Measurements from ENCODE around the gene ADD2.
"Not testable (repeated sequence)": the region's sequence is repeated elsewhere in the genome, so short reads cannot be mapped to it uniquely, and the experiment has no call there.

ADD2 gene

DNA sequence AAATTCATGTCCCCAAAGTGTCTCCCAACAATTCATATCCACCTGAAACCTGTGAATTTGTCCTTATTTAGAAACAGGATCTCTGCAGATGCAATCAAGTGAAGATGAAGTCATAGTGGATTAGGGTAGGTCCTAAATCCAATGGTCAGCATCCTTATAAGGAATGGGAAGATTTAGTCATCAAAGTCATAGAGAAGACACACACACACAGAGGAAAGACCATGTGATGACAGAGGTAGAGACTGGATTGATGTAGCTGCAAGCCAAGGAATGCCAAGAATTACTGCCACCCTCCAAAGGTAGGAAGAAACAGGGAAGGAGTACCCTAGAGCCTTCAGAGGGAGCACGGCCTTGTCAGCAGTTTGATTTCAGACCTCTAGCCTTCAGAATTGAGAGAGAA lies 17.7 kb downstream of the ADD2 start:
- Mint-ChIP-seq H3K4me3 (no peak overlapping the region), H3K4me1 (ENCODE audit: low read depth) (no peaks in the 10 kb centered on the region), H3K9me3 (peaks cover 3% of the 10 kb centered on the region), H3K27ac (no peak overlapping the region), H3K36me3 (ENCODE audit: low read depth) (peaks cover 2% of the 10 kb centered on the region), H3K27me3 (ENCODE audit: low read depth) (peaks cover 3% of the 10 kb centered on the region)

DNA sequence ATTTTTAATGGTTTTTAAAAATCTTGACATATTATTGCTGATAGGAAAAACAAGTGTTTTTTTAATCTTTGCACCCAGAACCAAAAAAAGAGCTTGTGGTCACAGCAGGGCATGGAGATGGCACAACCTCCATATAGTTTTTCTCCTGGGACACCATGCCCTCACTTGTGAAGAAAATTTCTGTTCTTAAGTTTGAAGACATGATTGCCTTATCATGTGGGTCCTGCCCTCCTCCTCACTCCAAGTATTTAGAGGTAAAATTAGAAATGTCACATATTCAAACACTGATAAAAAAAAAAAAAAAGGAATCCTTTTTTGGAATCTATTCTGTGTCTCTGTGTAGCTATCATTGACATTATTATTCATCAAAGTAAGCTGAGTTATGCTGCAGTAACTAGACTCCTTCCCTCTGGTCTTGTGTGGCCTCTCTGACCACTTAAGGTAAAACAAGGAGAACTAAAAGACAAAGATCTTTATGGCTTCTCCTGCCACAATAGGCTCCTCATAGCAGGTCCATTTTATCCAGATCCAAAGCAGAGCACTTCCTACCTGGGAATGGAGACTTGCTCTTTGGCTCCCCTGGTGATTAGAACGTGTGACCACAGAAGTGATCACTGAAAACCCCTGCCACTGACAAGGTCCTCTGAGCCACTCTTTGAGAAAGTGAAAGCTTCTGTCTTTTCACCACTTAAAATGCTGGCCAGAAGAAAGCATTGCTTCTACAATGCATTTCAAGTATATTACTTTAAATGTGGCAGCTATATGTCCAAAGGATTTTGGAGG lies 19.8 kb downstream of the ADD2 start:
- Mint-ChIP-seq H3K27me3 (ENCODE audit: low read depth) (peaks cover 8% of the 10 kb centered on the region), H3K36me3 (ENCODE audit: low read depth) (peaks cover 2% of the 10 kb centered on the region), H3K9me3 (peaks cover 3% of the 10 kb centered on the region), H3K4me3 (no peak overlapping the region), H3K27ac (no peak overlapping the region), H3K4me1 (ENCODE audit: low read depth) (no peaks in the 10 kb centered on the region)

- Mint-ChIP-seq H3K36me3 (ENCODE audit: low read depth) (peaks cover 2% of the 10 kb centered on the region), H3K4me3 (no peak overlapping the region), H3K4me1 (ENCODE audit: low read depth) (no peaks in the 10 kb centered on the region), H3K9me3 (peaks cover 3% of the 10 kb centered on the region), H3K27ac (no peak overlapping the region), H3K27me3 (ENCODE audit: low read depth) (peaks cover 8% of the 10 kb centered on the region)
These were observed 20.7 kb downstream of the ADD2 start for GRCh38 chr2:70747284-70747683.

GRCh38 chr2:70746094-70746974 lies 21.7 kb downstream of the ADD2 start:
- Mint-ChIP-seq H3K4me3 (no peak overlapping the region), H3K9me3 (peaks cover 3% of the 10 kb centered on the region), H3K27me3 (ENCODE audit: low read depth) (peaks cover 8% of the 10 kb centered on the region), H3K36me3 (ENCODE audit: low read depth) (peaks cover 2% of the 10 kb centered on the region), H3K4me1 (ENCODE audit: low read depth) (no peaks in the 10 kb centered on the region), H3K27ac (no peak overlapping the region)

DNA sequence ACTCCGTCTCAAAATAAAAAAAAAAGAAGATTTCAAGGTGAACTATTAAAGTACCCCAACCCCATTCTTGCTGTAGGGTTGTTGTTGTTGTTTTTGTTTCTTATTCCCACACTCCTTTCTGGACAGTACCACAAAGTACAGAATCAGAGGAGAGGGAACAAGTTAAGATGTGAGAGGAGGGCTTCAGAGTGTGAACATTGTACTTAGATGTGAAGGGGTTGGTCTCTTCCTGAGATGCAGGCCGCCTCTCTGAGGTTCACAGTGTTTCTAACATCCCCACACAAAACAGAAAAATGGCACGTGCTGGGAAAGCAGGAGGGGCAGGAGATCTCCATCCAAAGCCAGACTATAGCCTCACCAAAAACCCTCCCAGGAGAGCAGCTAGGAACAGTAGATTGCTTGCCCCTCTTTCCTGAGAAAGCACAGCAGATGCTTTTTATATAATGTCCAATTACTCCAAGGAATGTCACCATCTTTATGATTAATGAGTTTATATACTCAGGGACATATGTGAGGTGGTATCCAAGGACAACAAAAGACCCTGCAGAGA lies 22.6 kb downstream of the ADD2 start:
- Mint-ChIP-seq H3K36me3 (ENCODE audit: low read depth) (peaks cover 2% of the 10 kb centered on the region), H3K27ac (no peak overlapping the region), H3K4me3 (no peak overlapping the region), H3K27me3 (ENCODE audit: low read depth) (peaks cover 8% of the 10 kb centered on the region), H3K4me1 (ENCODE audit: low read depth) (no peaks in the 10 kb centered on the region), H3K9me3 (peaks cover 3% of the 10 kb centered on the region)

GRCh38 chr2:70744397-70744796 lies 23.6 kb downstream of the ADD2 start:
- Mint-ChIP-seq H3K4me1 (ENCODE audit: low read depth) (no peaks in the 10 kb centered on the region), H3K27ac (no peak overlapping the region), H3K27me3 (ENCODE audit: low read depth) (peaks cover 4% of the 10 kb centered on the region), H3K4me3 (no peak overlapping the region), H3K9me3 (peaks cover 6% of the 10 kb centered on the region), H3K36me3 (ENCODE audit: low read depth) (peaks cover 2% of the 10 kb centered on the region)

- no peak overlapping the region for H3K4me3 Mint-ChIP-seq
- H3K4me1 Mint-ChIP-seq (ENCODE audit: low read depth): no peaks in the 10 kb centered on the region
- H3K9me3 Mint-ChIP-seq: peaks cover 6% of the 10 kb centered on the region
- H3K27ac Mint-ChIP-seq: no peak overlapping the region
- peaks cover 2% of the 10 kb centered on the region for H3K36me3 Mint-ChIP-seq (ENCODE audit: low read depth)
- H3K27me3 Mint-ChIP-seq (ENCODE audit: low read depth): peaks cover 4% of the 10 kb centered on the region
These were observed 24.3 kb downstream of the ADD2 start for GRCh38 chr2:70743677-70744076.

GRCh38 chr2:70743068-70743467 lies 24.9 kb downstream of the ADD2 start:
- Mint-ChIP-seq H3K27ac (no peak overlapping the region), H3K27me3 (ENCODE audit: low read depth) (peaks cover 4% of the 10 kb centered on the region), H3K4me3 (no peak overlapping the region), H3K36me3 (ENCODE audit: low read depth) (peaks cover 2% of the 10 kb centered on the region), H3K4me1 (ENCODE audit: low read depth) (no peaks in the 10 kb centered on the region), H3K9me3 (peaks cover 6% of the 10 kb centered on the region)

DNA sequence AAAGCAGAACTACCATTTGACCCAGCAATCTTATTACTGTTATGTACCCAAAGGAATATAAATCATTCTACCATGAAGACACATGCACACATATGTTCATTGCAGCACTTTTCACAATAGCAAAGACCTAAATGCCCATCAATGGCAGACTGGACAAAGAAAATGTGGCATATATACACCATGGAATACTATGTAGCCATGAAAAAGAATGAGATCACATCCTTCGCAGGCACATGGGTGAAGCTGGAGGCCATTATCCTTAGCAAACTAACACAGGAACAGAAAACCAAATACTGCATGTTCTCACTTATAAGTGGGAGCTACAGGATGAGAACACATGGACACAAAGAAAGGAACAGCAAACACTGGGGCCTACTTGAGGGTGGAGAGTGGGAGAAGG lies 28.5 kb downstream of the ADD2 start:
- not testable (repeated sequence) for H3K36me3 Mint-ChIP-seq (ENCODE audit: low read depth); H3K27ac Mint-ChIP-seq; H3K4me1 Mint-ChIP-seq (ENCODE audit: low read depth); H3K9me3 Mint-ChIP-seq; H3K4me3 Mint-ChIP-seq; H3K27me3 Mint-ChIP-seq (ENCODE audit: low read depth)

DNA sequence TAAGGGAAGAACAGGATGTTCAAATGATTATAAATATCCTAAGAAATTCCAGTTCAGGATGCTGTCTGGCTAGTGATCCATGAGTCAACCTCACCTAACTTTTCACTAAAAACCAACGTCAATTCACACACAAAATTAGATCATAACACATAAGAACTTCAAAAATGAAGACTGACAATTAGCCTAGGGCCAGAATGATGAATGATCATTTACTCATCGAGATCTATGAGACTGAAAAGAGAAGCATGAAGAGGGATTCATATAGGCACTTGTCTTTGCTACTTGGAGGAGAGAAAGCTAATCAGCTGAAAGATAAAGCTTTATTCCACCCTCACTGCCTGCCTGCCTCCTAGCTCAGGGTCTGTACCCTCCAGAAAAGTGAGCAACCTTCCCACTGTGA lies 29.8 kb downstream of the ADD2 start:
- no peak overlapping the region for H3K27ac Mint-ChIP-seq
- H3K36me3 Mint-ChIP-seq (ENCODE audit: low read depth): peaks cover 2% of the 10 kb centered on the region
- H3K4me1 Mint-ChIP-seq (ENCODE audit: low read depth): no peaks in the 10 kb centered on the region
- H3K9me3 Mint-ChIP-seq: peaks cover 6% of the 10 kb centered on the region
- H3K4me3 Mint-ChIP-seq: no peak overlapping the region
- peaks cover 2% of the 10 kb centered on the region for H3K27me3 Mint-ChIP-seq (ENCODE audit: low read depth)

DNA sequence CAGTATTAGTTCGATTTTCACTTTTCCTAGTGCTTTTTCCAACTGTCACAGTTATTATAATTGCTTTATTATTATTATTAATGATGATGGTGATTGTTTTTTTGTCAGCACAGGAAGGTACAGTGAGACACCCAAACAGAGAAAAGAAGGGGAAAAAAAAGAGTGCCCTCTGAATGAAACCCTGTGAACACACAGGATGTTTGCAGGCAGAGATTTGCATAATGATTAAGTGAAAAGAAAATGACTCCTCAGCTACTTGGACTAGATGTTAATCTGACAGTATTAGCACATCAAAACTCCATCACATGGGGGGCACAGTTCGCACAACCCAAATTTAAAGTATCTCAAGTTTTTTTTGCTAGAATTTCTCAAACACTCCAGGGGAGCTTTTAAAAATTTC lies 32.9 kb downstream of the ADD2 start:
- Mint-ChIP-seq H3K36me3 (ENCODE audit: low read depth) (peaks cover 2% of the 10 kb centered on the region), H3K9me3 (peaks cover 6% of the 10 kb centered on the region), H3K27ac (no peak overlapping the region), H3K27me3 (ENCODE audit: low read depth) (peaks cover 2% of the 10 kb centered on the region), H3K4me1 (ENCODE audit: low read depth) (no peaks in the 10 kb centered on the region), H3K4me3 (no peak overlapping the region)

DNA sequence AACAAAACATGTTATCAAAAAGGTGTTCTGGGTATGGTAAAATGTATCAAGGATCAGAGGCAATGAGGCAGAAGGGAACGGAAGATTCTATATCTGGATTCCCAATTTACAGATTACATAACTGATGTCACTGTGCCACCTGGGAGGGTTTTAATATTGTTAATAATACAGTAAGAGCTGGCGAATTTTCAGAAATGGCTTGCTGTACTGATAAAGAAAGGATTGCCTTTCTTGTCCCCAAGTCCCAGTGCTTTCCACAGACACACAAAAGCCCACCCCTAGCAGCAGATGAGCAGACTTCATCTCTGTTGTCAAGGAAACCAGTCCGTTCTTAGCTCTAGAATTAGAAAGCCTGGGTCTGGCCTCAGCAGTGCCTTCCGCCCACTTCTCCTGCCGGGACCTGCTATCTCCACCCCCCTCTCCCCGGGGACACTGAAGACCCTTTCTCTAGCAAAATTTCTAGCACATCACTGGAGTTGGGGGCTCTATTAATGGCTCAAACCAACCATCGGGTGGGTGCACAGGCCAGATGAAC lies 34.3 kb downstream of the ADD2 start:
- H3K36me3 Mint-ChIP-seq (ENCODE audit: low read depth): peaks cover 2% of the 10 kb centered on the region
- H3K4me3 Mint-ChIP-seq: no peak overlapping the region
- no peaks in the 10 kb centered on the region for H3K4me1 Mint-ChIP-seq (ENCODE audit: low read depth)
- H3K9me3 Mint-ChIP-seq: peaks cover 3% of the 10 kb centered on the region
- H3K27ac Mint-ChIP-seq: no peak overlapping the region
- peaks cover 2% of the 10 kb centered on the region for H3K27me3 Mint-ChIP-seq (ENCODE audit: low read depth)

DNA sequence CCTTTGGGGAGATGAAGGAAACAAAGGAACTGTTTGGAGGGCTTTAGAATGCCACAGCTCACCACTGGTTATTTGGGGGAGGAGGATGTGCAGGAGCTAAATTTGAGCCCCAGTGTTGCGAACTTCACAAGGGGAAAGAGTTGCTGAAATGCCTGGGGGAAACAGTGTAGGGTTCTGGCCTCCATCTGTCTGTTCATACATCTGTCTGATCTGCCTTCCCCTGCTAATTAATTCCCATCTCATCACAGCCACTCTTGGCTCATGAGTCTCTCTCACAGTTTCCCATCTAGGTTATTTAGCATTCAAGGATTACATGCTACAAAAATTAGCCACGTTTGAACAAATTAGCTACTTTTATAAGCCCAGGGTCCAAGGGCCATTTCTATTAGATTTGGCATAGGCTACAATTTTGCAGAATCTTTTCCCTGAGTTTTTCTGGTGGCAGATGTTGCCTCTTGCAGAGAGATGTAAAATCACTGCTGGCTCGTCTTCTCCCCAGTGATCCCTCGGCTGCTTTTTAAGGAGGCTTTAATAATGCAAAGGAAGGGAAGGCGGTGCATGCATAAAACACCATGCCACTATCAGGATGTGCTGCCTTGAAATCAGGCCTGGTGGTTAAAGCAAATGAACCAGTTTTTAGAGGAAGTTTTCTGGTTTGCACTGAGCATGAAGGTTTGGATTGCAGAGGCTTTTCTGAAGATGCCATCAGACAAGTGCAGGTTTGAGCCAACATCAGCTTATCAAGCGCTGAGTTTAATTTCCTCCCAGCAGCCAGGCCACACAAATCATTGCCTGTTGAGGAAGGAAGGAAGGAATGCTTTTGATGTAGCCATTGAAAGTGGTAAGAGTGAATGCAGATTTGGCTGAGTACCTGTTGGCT lies 35.0 kb downstream of the ADD2 start:
- H3K27ac Mint-ChIP-seq: no peak overlapping the region
- H3K27me3 Mint-ChIP-seq (ENCODE audit: low read depth): peaks cover 2% of the 10 kb centered on the region
- H3K36me3 Mint-ChIP-seq (ENCODE audit: low read depth): peaks cover 2% of the 10 kb centered on the region
- no peak overlapping the region for H3K4me3 Mint-ChIP-seq
- H3K4me1 Mint-ChIP-seq (ENCODE audit: low read depth): no peaks in the 10 kb centered on the region
- H3K9me3 Mint-ChIP-seq: peaks cover 3% of the 10 kb centered on the region

- no peaks in the 10 kb centered on the region for H3K4me1 Mint-ChIP-seq (ENCODE audit: low read depth)
- H3K36me3 Mint-ChIP-seq (ENCODE audit: low read depth): no peaks in the 10 kb centered on the region
- no peaks in the 10 kb centered on the region for H3K27me3 Mint-ChIP-seq (ENCODE audit: low read depth)
- no peak overlapping the region for H3K27ac Mint-ChIP-seq
- no peaks in the 10 kb centered on the region for H3K9me3 Mint-ChIP-seq
- no peak overlapping the region for H3K4me3 Mint-ChIP-seq
These were observed 37.3 kb downstream of the ADD2 start for GRCh38 chr2:70730730-70731129.
